K562 treated with DMSO at 1 percent for 48 hours (cell line): ENCODE measurements around the gene LRRC72. TPM values are rescaled to one million over a fixed set of nuclear protein-coding genes. Genes with fewer than 3 reads are reported as not detected.

Source experiments
- total RNA-seq: library from RNA; unstranded; fragments of 300-600 nt; gene quantifications from 2 replicates; pipeline ENCODE4 v1.2.3, GENCODE V29; 2022; ENCODE audit warnings: low replicate concordance; ENCODE audit errors: extremely low read depth

The LRRC72 gene
- total RNA-seq, result not detected in 2 replicates

GRCh38 chr7:16526742-16527540, at the start of gene LRRC72:
Gene LRRC72 (plus strand): TSS chr7:16526825. CDS start chr7:16526953, 128 bp downstream.

Other genes with a start within 250 kb of the LRRC72 start
- gene CRPPA, start 105.3 kb upstream of the LRRC72 start, total RNA-seq, result not detected in 2 replicates
- not detected in 2 replicates for gene SOSTDC1, start 61.1 kb upstream of the LRRC72 start, total RNA-seq
- not detected in 2 replicates for gene ANKMY2, start 118.9 kb downstream of the LRRC72 start, total RNA-seq
- not detected in 2 replicates for gene BZW2, start 119.4 kb downstream of the LRRC72 start, total RNA-seq
- gene TSPAN13, start 226.9 kb downstream of the LRRC72 start, total RNA-seq, result not detected in 2 replicates